Tibial artery (tissue), 4 donors: ENCODE measurements around the gene GET4.
A peak's percentile ranks its signal among the peaks of the same experiment; 100 is the strongest.
"Not testable (repeated sequence)": the region's sequence is repeated elsewhere in the genome, so short reads cannot be mapped to it uniquely, and the experiment has no call there.

ENCODE experiments used
- DNase-seq, 2 donors: peaks; one replicate each; pipeline ENCODE4 v3.0.0-alpha.2; 2019
- H3K27ac ChIP-seq, 2 donors: fragments of 200-600 bp; sonication (generic) in 1 of 2; 1 replicate in 1 of 2; 2 replicates in 1 of 2; pipeline ENCODE4 v1.5.1; 2018 to 2019; ENCODE audit warnings: mild to moderate bottlenecking in 1 of 2
- H3K27me3 ChIP-seq, 2 donors: fragments of 200-600 bp; sonication (generic) in 1 of 2; one replicate each; pipeline versions ENCODE4 v1.5.1 to v1.6.0; 2016 to 2019
- H3K36me3 ChIP-seq, 3 donors: fragments of 200-600 bp; sonication (generic) in 2 of 3; one replicate each; pipeline ENCODE4 v1.5.1; 2016 to 2019; ENCODE audit warnings: mild to moderate bottlenecking in 2 of 3
- H3K4me1 ChIP-seq, 4 donors: fragments of 200-600 bp; sonication (generic) in 2 of 4; 1 replicate in 3 of 4; 2 replicates in 1 of 4; pipeline ENCODE4 v1.5.1; 2016 to 2019
- H3K4me3 ChIP-seq, 2 donors: fragments of 200-600 bp; sonication (generic) in 1 of 2; 1 replicate in 1 of 2; 2 replicates in 1 of 2; pipeline ENCODE4 v1.5.1; 2018 to 2019; ENCODE audit warnings: mild to moderate bottlenecking in 2 of 2
- H3K9me3 ChIP-seq, 3 donors: fragments of 200-600 bp; sonication (generic) in 1 of 3; one replicate each; pipeline ENCODE4 v1.5.1; 2016 to 2019
- CTCF ChIP-seq, 2 experiments: fragments of 200-600 bp in 1 of 2; fragments of 450-650 bp in 1 of 2; IDR thresholded peaks; one replicate each; pipeline ENCODE4 v1.5.1; 2017 to 2019; ENCODE audit warnings: antibody characterized with exemption in 2 of 2, mild to moderate bottlenecking in 1 of 2, moderate library complexity in 1 of 2
- intact Hi-C: fragments of 100-400 bp; cut with DNase I; formaldehyde crosslinking; loops from one replicate; pipeline ENCODE4 v1.15.0; 2023; ENCODE audit warnings: low total_unique reads

GET4 gene

DNA sequence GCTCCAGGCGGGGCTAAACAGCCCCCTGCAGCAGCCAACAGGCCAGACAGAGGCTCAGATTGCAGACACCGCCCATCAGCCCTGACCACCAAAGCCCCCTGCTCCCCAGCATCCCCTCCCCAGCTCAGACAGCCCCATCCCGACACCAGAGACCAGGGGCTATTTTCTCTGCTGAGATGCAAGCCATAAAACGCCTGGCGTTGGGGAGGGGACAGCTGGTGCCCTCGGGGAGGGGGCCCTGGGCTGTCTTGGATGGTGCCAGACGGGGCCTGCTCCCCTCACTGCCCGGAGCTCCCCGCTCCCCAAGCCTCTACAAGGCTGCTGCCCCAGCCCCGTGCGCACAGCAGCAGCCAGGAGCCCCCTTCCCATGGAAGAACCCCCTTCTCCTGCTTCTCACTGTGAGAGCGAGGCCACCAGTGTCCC, 31.8 kb downstream of the GET4 start:
- DNase-seq = no peak
- no peak overlapping the region for H3K27ac ChIP-seq
- intact Hi-C loops = no loop called here
- TF ChIP-seq CTCF (IDR thresholded peaks at IDR 0.05) = no peak
- H3K4me3 ChIP-seq = no peak overlapping the region
- peaks cover 0 to 13% of the 10 kb centered on the region in 2 donors for H3K27me3 ChIP-seq
- H3K9me3 ChIP-seq = no peaks in the 10 kb centered on the region
- H3K36me3 ChIP-seq = no peaks in the 10 kb centered on the region
- peaks cover 0 to 17% (median 5%) of the 10 kb centered on the region in 4 donors for H3K4me1 ChIP-seq

GRCh38 chr7:908591-909357, 32.4 kb downstream of the GET4 start:
- TF ChIP-seq CTCF (IDR thresholded peaks at IDR 0.05) = peak; percentile 78 to 81
- H3K36me3 ChIP-seq, H3K27me3 ChIP-seq, H3K27ac ChIP-seq, H3K9me3 ChIP-seq, intact Hi-C loops: not testable (repeated sequence)
- H3K4me1 ChIP-seq = peaks cover 0 to 17% (median 5%) of the 10 kb centered on the region in 4 donors
- peak in 1 of 2 donors; percentile 54 for DNase-seq
- H3K4me3 ChIP-seq = peak overlapping the region; percentile 34 to 52

DNA sequence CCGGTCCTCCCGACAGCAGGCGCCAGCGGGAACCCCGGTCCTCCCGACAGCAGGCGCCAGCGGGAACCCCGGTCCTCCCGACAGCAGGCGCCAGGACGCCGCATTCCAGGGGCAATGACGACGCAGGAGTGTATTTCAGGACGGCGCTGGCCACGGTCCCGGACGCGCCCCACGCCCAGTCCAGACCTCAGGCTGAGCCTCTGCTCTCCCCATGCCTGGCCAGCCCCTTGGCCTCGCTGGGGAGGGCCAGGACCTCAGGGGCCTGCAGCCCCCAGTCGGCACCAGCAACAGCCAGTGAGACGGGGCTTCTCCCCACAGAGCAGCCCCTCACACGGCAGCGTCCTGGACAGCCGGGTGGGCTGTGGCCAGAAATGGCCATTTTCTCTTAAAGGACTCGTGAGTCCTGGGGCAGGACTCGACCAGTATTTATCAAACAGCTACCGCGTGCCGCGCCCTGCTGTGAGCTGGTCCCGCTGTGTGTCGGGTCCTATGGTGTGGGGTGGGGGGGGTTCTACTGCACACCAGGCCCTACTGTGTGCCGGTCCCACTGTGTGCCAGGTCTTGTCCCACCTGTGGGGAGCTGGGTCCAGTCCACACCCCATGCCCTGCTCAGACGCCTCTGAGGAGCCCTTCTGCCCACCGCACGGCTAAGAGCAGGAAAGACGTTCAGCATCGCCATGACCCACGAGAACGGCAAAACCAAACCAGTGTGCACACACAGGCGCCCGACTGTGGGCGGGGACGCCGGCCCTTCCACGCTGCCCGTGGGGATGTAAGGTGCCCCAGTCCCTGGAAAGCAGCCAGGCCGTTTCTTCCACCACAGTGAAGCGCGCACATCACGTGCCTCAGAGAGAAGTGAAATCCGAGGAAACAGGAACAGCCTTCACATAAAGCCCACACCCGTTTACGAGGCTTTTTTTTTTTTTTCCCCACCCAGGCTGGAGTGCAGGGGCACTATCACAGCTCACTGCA, 33.3 kb downstream of the GET4 start:
- no peak overlapping the region for H3K27ac ChIP-seq
- intact Hi-C loops = no loop called here
- peak; percentile 86 to 88 for DNase-seq

DNA sequence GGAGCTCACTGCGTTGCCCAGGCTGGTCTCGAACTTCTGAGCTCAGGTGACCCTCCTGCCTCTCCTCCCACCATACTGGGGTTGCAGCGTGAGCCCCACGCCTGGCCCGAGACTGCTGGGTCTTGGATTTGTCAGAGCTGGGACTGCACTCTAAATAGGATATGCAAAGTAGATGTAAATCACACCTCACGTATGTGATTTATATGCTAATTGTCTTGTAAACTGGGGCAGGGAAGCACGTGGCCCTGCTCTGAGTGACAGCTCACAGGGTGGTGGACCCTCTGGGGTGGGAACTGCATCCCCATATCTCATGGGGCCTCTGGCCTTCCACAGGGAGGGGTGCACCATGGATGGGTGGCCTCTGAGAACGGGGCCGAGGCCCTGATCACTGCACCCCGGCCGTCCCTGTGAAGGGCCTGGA, 34.1 kb downstream of the GET4 start:
- H3K4me1 ChIP-seq = peaks cover 0 to 16% (median 2%) of the 10 kb centered on the region in 4 donors
- no peak for DNase-seq
- H3K27ac ChIP-seq = no peak overlapping the region
- no peak overlapping the region for H3K4me3 ChIP-seq
- H3K36me3 ChIP-seq = no peaks in the 10 kb centered on the region
- intact Hi-C loops = no loop called here
- H3K9me3 ChIP-seq = no peaks in the 10 kb centered on the region
- no peaks in the 10 kb centered on the region for H3K27me3 ChIP-seq
- no peak for TF ChIP-seq CTCF (IDR thresholded peaks at IDR 0.05)

More for the DNA sequence above, 33.3 kb downstream of the GET4 start:
- peaks cover 0 to 3% of the 10 kb centered on the region in 2 donors for H3K27me3 ChIP-seq
- H3K4me3 ChIP-seq = peak overlapping the region; percentile 34 to 52
- TF ChIP-seq CTCF (IDR thresholded peaks at IDR 0.05) = no peak
- H3K4me1 ChIP-seq = peaks cover 0 to 17% (median 3%) of the 10 kb centered on the region in 4 donors
- H3K36me3 ChIP-seq = no peaks in the 10 kb centered on the region
- no peaks in the 10 kb centered on the region for H3K9me3 ChIP-seq

DNA sequence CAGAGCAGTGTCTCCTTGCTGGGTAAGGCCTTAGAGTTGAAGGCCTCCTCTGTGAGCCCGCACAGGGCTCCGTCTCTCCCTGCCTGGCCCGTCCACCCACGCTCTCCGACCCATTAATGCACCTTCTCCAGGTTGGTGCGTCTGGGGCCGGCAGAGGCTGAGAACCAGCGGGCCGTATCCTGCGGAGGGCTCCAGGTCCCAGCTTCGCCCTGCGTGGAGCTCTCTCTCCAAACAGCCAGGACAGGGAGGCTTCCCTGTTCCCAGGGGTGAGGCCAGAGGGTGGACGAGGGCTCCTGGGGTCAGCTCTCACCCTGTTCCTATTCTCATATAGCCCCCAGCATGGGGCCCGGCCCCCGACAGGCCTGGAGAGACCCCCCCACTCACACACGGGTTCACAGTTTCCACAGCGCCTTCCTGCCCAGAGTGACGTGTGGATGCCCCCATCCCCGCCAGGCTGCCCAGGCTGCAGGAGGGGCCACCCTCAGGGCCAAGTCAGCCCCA, 34.6 kb downstream of the GET4 start:
- Histone ChIP-seq H3K4me3 (no peak overlapping the region), H3K36me3 (no peaks in the 10 kb centered on the region), H3K27ac (no peak overlapping the region), H3K27me3 (no peaks in the 10 kb centered on the region), H3K4me1 (peaks cover 0 to 16% (median 2%) of the 10 kb centered on the region in 4 donors), H3K9me3 (no peaks in the 10 kb centered on the region)
- TF ChIP-seq CTCF (IDR thresholded peaks at IDR 0.05) = no peak
- intact Hi-C loops = no loop called here
- no peak for DNase-seq
